GM21723 (cell line): ENCODE results near the gene TMEM169.
"Not testable (repeated sequence)": the region's sequence is repeated elsewhere in the genome, so short reads cannot be mapped to it uniquely, and the experiment has no call there.

ENCODE experiments used
- ATAC-seq: cut with Tn5 transposase; IDR thresholded peaks from one replicate; pipeline ENCODE4 v1.9.1; 2021; ENCODE audit warnings: mild to moderate bottlenecking, moderate library complexity; ENCODE audit not compliant: unreplicated experiment

Gene TMEM169

DNA sequence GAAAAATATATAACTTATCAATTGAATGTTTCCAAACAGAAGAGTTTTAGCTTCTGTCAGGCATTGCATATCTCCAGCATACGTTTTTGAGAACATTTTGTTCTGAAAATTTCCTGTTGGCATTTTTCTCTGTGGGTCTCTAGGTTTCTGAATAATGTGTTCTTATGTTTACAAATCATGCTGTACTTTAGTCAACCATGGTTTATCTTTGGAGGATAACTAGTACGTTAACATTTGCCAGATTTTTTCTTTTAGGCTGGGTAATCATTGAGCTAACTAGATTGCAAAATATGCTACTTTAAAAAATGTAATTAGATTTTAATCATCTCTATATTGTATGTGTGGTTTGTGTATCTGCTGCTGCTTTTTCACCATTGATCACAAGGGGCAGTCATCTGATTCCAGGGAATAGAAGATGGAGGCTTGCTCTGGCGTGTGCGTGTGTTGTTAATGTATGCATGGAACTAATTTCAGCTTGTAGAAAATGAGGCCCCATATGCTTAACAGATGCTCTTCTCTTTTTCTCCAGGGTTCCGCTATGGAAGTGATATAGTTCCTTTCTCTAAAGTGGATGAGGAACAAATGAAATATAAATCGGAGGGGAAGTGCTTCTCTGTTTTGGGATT is 48.7 kb downstream of the TMEM169 start:
- ATAC-seq: no peak

DNA sequence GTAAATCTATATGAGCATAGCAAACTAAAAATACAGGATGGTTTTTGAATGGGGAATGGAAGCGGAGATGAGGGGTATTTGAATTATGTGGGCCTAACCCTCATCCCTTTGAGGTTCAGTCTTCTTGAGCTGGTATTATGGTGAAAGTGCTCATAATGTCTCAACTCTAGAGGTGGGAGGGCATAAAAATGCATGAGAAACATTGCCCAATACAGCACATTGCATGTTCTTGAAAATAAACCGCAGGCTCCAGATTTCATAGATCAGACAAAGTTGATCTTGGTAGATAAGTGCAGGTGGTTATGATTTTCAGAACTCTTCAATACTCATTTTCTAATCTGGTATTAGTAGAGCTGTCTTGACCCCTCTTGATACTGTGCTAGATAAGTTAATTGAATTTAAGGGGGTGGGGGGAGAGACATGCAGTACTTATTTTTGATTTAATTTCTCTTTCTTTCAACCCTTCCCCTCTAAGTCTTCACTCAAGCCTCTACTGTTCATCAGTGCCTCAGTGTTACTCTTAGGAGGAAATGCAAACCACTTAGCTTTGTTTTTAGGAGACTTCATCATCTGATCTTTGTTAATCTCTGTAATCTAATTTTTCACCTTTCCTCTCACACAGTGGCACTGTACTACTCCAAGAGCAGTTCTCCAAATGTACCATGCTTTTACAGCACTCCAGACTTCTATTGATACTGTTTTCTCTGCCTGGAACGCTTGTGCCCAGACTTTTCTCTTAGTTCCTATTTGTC is 49.6 kb downstream of the TMEM169 start:
- no peak for ATAC-seq

- no peak for ATAC-seq
Measured at GRCh38 chr2:216132585-216132984, 50.9 kb downstream of the TMEM169 start.

DNA sequence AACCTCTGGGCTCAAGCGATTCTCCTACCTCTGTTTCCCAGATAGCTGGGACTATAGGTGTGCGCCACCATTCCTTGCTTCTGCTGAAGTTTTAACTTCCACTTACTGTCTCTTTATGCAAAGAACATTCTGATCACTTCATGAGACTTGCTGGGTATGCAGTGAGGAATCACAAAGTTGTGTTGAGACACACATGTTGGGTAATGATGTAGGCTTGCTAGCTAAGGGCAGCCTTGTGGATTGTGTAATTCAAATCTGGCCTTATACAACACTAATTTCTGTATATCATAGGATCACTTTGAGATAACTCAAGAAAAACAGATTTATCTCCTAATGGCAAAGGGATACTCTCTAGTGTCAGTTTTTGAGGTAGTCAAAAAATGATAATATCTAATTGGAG is 51.7 kb downstream of the TMEM169 start:
- ATAC-seq: no peak

GRCh38 chr2:216134958-216135541 is 53.3 kb downstream of the TMEM169 start:
- no peak for ATAC-seq

DNA sequence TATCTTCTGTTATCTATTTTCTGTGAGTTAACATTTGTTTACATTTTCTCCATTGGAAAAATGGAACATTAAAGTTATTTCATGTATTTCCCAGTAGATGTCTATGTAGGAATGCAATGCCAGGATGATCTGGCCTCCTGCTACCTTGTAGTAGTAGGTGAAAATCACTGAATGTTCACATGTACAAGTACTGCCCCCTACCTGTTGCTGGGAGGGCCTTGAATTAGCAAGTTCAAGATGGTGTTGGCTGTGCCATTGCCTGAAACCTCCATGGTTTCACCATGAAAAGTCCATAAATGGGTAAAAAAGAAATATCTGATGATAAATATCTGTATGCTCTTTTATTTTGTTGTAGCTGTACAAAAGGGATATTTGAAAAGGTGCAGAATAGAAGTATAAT is 58.2 kb downstream of the TMEM169 start:
- ATAC-seq: no peak

DNA sequence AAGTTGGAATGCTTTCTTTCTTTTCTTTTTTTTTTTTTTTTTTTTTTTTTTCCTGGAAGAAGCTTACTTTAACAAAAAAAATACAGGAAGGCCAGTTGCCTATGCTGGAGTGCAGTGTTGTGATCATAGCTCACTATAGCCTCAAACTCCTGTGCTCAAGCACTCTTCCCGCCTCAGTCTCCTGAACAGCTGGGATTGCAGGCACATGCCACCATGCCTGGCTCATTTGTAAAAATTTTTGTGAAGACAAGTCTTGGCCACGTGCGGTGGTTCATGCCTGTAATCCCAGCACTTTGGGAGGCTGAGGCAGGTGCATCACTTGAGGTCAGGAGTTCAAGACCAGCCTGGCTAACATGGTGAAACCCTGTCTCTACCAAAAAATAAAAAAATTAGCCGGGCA is 59.8 kb downstream of the TMEM169 start:
- ATAC-seq: not testable (repeated sequence)

DNA sequence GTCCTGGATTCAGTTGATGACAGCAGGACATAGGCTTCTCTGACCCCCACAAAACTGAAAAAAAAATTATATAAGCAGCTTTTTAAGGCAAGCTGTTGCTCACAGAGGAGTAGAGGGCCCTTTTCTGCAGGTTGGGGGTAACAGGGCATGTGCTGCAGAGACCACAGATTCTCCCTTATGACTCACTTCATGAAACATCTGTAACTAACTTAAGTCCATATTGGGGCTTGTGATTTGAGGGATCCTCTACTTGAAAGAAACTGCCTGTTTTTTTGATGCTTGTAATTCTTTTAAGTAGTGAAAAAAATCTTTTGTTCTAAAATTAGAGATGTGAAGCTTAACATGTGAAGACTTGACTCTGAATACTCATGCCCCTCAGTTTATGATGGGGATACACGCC is 60.8 kb downstream of the TMEM169 start:
- peak; percentile 100 for ATAC-seq

GRCh38 chr2:216144372-216144771 is 62.7 kb downstream of the TMEM169 start:
- no peak for ATAC-seq

- ATAC-seq: no peak
Measured at GRCh38 chr2:216144857-216145256, 63.1 kb downstream of the TMEM169 start.

GRCh38 chr2:216146573-216146972 is 64.9 kb downstream of the TMEM169 start:
- ATAC-seq: no peak

DNA sequence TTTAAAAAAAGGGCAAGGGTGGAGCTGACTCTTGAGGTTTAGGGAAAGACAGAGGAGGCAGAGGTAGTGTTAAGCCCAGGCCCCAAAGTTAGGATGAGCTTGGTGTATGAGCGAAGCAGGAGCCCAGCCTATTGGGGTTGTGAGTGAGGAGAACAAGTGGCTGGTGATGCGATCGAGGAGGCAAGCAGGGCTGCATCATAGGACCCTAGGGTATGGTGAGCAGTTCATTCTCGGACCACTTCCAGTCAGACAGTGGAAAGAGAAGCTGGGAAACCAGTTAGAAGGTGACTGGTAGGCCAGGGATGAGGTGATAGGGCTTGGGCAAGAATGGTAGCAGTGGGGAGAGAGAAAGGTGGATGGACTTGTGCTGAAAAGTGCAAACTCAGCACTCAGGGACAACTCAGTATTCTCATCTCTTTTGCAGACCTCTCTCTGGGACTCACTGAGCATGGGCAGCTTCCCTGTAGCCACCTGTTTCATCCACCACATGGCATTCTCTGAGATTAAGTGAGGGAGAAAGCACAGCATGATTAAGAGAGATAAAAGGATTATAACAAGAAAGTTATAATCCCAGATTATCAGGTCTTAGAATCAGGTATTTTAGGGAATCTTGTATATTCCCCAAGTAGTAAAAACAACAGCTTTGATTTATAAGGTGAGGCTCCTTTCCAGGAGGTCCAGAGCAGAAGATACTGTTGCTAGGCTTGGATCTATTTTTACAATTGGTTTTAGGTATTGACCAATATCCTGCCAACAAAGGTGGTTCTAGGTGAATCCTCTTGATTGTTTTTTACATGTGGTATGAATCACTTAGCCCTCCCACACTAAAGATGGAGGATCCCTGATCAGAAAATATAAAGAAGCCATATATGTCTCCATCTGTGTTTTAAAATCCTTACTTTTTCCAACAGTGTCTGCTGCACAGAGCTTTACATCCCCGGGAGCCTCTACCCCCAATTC is 65.7 kb downstream of the TMEM169 start:
- ATAC-seq: no peak

DNA sequence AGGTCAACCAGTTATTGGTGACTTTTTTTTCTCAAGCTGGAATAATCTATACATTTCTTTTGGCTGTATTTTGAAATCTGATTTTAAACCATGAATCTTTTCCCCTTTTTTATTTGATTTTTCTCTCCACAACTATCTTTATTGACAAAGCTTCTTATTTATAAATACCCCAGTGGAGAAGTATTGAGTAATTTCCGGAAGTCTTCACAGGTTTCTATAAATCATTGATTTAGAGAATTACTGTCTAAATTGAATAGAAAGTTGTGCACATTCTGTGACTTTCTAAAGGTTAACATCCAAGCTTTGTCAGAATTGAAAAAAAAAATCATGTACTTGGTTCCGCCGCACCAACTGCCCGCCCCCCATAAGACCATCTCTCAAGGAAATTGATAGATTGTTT is 67.3 kb downstream of the TMEM169 start:
- no peak for ATAC-seq

- no peak for ATAC-seq
Measured at GRCh38 chr2:216149741-216150140, 68.0 kb downstream of the TMEM169 start.

DNA sequence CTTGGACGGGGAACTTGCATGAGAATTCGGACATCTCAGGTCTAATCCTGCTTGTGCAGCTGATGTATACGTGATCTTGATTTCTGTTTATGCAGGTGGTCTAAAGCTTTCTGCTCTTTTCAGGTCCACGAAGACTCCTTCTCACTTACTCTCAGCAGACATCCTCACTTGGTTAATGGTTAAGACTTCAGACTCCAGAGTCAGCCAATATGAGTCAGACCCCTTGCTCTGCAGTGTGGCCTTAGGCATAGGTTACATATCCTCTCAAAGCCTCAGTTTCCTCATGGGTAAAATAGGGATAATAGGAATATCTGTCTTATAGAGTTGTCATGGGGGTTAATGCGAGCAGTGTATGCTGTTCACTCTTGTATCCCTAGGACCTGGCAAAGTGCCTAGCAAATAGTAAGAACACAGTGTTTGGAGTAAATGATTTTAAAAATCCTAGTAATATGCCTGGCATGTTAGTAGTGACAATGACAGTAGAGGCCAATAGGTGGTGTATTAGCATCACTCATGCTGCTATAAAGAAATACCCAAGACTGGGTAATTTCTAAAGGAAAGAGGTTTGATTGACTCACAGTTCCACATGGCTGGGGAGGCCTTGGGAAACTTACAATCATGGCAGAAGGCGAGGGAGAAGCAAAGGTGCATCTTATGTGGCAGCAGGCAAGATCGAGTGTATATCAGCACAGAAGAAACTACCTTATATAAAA is 69.8 kb downstream of the TMEM169 start:
- ATAC-seq: no peak
